Measurements from ENCODE around the gene TSPAN18.

TSPAN18 gene

GRCh38 chr11:44797051-44797450 lies 70.3 kb downstream of the TSPAN18 start:
- H3K4ac ChIP-seq (ENCODE audit: low read depth, low read length) = no peak overlapping the region
- H3K9ac ChIP-seq (ENCODE audit: low read length) = no peak overlapping the region
- no peak overlapping the region for H3K18ac ChIP-seq (ENCODE audit: low read length)
- H2BK12ac ChIP-seq (ENCODE audit: low read length) = no peak overlapping the region
- H3K27ac ChIP-seq (ENCODE audit: low read depth, low read length) = no peak overlapping the region
- H2BK120ac ChIP-seq (ENCODE audit: insufficient read depth, low read length, poor library complexity) = no peak overlapping the region
- no peak overlapping the region for H3K23ac ChIP-seq (ENCODE audit: low read length)
- no peak overlapping the region for H4K8ac ChIP-seq (ENCODE audit: low read depth, low read length)
- H3K14ac ChIP-seq (ENCODE audit: low read length) = no peak overlapping the region
- no peak overlapping the region for H3K4me3 ChIP-seq (ENCODE audit: low read depth, low read length)
- no peak overlapping the region for H4K91ac ChIP-seq (ENCODE audit: low read depth, low read length)
- H2AK5ac ChIP-seq (ENCODE audit: low read length) = no peak overlapping the region
- H3K4me2 ChIP-seq (ENCODE audit: low read length) = no peak overlapping the region
- H3K79me2 ChIP-seq (ENCODE audit: control insufficient read depth, insufficient read depth, low read length, poor library complexity) = no peaks in the 10 kb centered on the region
- H3K36me3 ChIP-seq (ENCODE audit: control insufficient read depth in 1 of 2, insufficient read depth in 2 of 2, low read length in 2 of 2) = no peaks in the 10 kb centered on the region
- H3K9me3 ChIP-seq (ENCODE audit: insufficient read depth, low read depth, low read length) = no peaks in the 10 kb centered on the region
- WGBS (ENCODE audit: extremely low coverage, insufficient coverage, insufficient read length) = no CpG with 5 or more reads among the region's 5 CpGs
- H3K79me1 ChIP-seq (ENCODE audit: low read length) = no peaks in the 10 kb centered on the region
- no peak overlapping the region for H2BK5ac ChIP-seq (ENCODE audit: low read depth, low read length, poor library complexity)
- no peak overlapping the region for H2AFZ ChIP-seq (ENCODE audit: insufficient read depth, low read length, poor library complexity)
- peaks cover 0 to 2% of the 10 kb centered on the region in 2 experiments for H3K4me1 ChIP-seq (ENCODE audit: control insufficient read depth in 1 of 2, insufficient read depth in 2 of 2, low read length in 2 of 2)
- DNase-seq = peak in 1 of 2 donors; percentile 33
- no peaks in the 10 kb centered on the region for H3K27me3 ChIP-seq (ENCODE audit: insufficient read depth, low read length)
- no peak overlapping the region for H4K12ac ChIP-seq (ENCODE audit: low read depth, low read length)

GRCh38 chr11:44797886-44798606 lies 71.3 kb downstream of the TSPAN18 start:
- no peak overlapping the region for H3K4ac ChIP-seq (ENCODE audit: low read depth, low read length)
- H2BK5ac ChIP-seq (ENCODE audit: low read depth, low read length, poor library complexity) = no peak overlapping the region
- H4K91ac ChIP-seq (ENCODE audit: low read depth, low read length) = no peak overlapping the region
- H2AFZ ChIP-seq (ENCODE audit: insufficient read depth, low read length, poor library complexity) = no peak overlapping the region
- no peak overlapping the region for H2BK120ac ChIP-seq (ENCODE audit: insufficient read depth, low read length, poor library complexity)
- H3K9me3 ChIP-seq (ENCODE audit: insufficient read depth, low read depth, low read length) = no peaks in the 10 kb centered on the region
- H3K79me1 ChIP-seq (ENCODE audit: low read length) = no peaks in the 10 kb centered on the region
- H3K27ac ChIP-seq (ENCODE audit: low read depth, low read length) = no peak overlapping the region
- WGBS (ENCODE audit: extremely low coverage, insufficient coverage, insufficient read length) = no CpG with 5 or more reads among the region's 8 CpGs
- no peak overlapping the region for H3K14ac ChIP-seq (ENCODE audit: low read length)
- no peak overlapping the region for H3K9ac ChIP-seq (ENCODE audit: low read length)
- no peak overlapping the region for H3K4me3 ChIP-seq (ENCODE audit: low read depth, low read length)
- H3K4me2 ChIP-seq (ENCODE audit: low read length) = no peak overlapping the region
- H3K27me3 ChIP-seq (ENCODE audit: insufficient read depth, low read length) = no peaks in the 10 kb centered on the region
- H3K79me2 ChIP-seq (ENCODE audit: control insufficient read depth, insufficient read depth, low read length, poor library complexity) = no peaks in the 10 kb centered on the region
- no peak overlapping the region for H3K18ac ChIP-seq (ENCODE audit: low read length)
- no peaks in the 10 kb centered on the region for H3K36me3 ChIP-seq (ENCODE audit: control insufficient read depth in 1 of 2, insufficient read depth in 2 of 2, low read length in 2 of 2)
- no peak overlapping the region for H3K23ac ChIP-seq (ENCODE audit: low read length)
- no peak overlapping the region for H2BK12ac ChIP-seq (ENCODE audit: low read length)
- no peak overlapping the region for H4K8ac ChIP-seq (ENCODE audit: low read depth, low read length)
- no peak overlapping the region for H4K12ac ChIP-seq (ENCODE audit: low read depth, low read length)
- no peak overlapping the region for H2AK5ac ChIP-seq (ENCODE audit: low read length)
- peak; percentile 43 to 55 for DNase-seq
- H3K4me1 ChIP-seq (ENCODE audit: control insufficient read depth in 1 of 2, insufficient read depth in 2 of 2, low read length in 2 of 2) = peaks cover 0 to 2% of the 10 kb centered on the region in 2 experiments

GRCh38 chr11:44798607-44798972 lies 71.8 kb downstream of the TSPAN18 start:
- no peaks in the 10 kb centered on the region for H3K9me3 ChIP-seq (ENCODE audit: insufficient read depth, low read depth, low read length)
- H2AFZ ChIP-seq (ENCODE audit: insufficient read depth, low read length, poor library complexity) = no peak overlapping the region
- H4K12ac ChIP-seq (ENCODE audit: low read depth, low read length) = no peak overlapping the region
- no peak overlapping the region for H4K8ac ChIP-seq (ENCODE audit: low read depth, low read length)
- H2BK12ac ChIP-seq (ENCODE audit: low read length) = no peak overlapping the region
- DNase-seq = no peak
- H3K4me2 ChIP-seq (ENCODE audit: low read length) = no peak overlapping the region
- H2BK120ac ChIP-seq (ENCODE audit: insufficient read depth, low read length, poor library complexity) = no peak overlapping the region
- H3K14ac ChIP-seq (ENCODE audit: low read length) = no peak overlapping the region
- H3K79me1 ChIP-seq (ENCODE audit: low read length) = no peaks in the 10 kb centered on the region
- H4K91ac ChIP-seq (ENCODE audit: low read depth, low read length) = no peak overlapping the region
- no peak overlapping the region for H3K27ac ChIP-seq (ENCODE audit: low read depth, low read length)
- H3K18ac ChIP-seq (ENCODE audit: low read length) = no peak overlapping the region
- no peak overlapping the region for H3K4ac ChIP-seq (ENCODE audit: low read depth, low read length)
- H3K27me3 ChIP-seq (ENCODE audit: insufficient read depth, low read length) = no peaks in the 10 kb centered on the region
- H3K4me1 ChIP-seq (ENCODE audit: control insufficient read depth in 1 of 2, insufficient read depth in 2 of 2, low read length in 2 of 2) = peaks cover 0 to 2% of the 10 kb centered on the region in 2 experiments
- no peaks in the 10 kb centered on the region for H3K79me2 ChIP-seq (ENCODE audit: control insufficient read depth, insufficient read depth, low read length, poor library complexity)
- no peak overlapping the region for H3K4me3 ChIP-seq (ENCODE audit: low read depth, low read length)
- H3K23ac ChIP-seq (ENCODE audit: low read length) = no peak overlapping the region
- no peak overlapping the region for H2AK5ac ChIP-seq (ENCODE audit: low read length)
- no peaks in the 10 kb centered on the region for H3K36me3 ChIP-seq (ENCODE audit: control insufficient read depth in 1 of 2, insufficient read depth in 2 of 2, low read length in 2 of 2)
- H3K9ac ChIP-seq (ENCODE audit: low read length) = no peak overlapping the region
- no peak overlapping the region for H2BK5ac ChIP-seq (ENCODE audit: low read depth, low read length, poor library complexity)

- Histone ChIP-seq H3K9ac (ENCODE audit: low read length) (no peak overlapping the region), H4K91ac (ENCODE audit: low read depth, low read length) (no peak overlapping the region), H3K14ac (ENCODE audit: low read length) (no peak overlapping the region), H3K4me1 (ENCODE audit: control insufficient read depth in 1 of 2, insufficient read depth in 2 of 2, low read length in 2 of 2) (peaks cover 0 to 2% of the 10 kb centered on the region in 2 experiments), H2AFZ (ENCODE audit: insufficient read depth, low read length, poor library complexity) (no peak overlapping the region), H3K18ac (ENCODE audit: low read length) (no peak overlapping the region), H3K9me3 (ENCODE audit: insufficient read depth, low read depth, low read length) (no peaks in the 10 kb centered on the region), H2BK5ac (ENCODE audit: low read depth, low read length, poor library complexity) (no peak overlapping the region), H4K12ac (ENCODE audit: low read depth, low read length) (no peak overlapping the region), H2AK5ac (ENCODE audit: low read length) (no peak overlapping the region), H3K79me1 (ENCODE audit: low read length) (no peaks in the 10 kb centered on the region), H4K8ac (ENCODE audit: low read depth, low read length) (no peak overlapping the region), H3K79me2 (ENCODE audit: control insufficient read depth, insufficient read depth, low read length, poor library complexity) (no peaks in the 10 kb centered on the region), H3K4me2 (ENCODE audit: low read length) (no peak overlapping the region), H3K4ac (ENCODE audit: low read depth, low read length) (no peak overlapping the region), H2BK120ac (ENCODE audit: insufficient read depth, low read length, poor library complexity) (no peak overlapping the region), H3K23ac (ENCODE audit: low read length) (no peak overlapping the region), H3K27me3 (ENCODE audit: insufficient read depth, low read length) (no peaks in the 10 kb centered on the region), H3K36me3 (ENCODE audit: control insufficient read depth in 1 of 2, insufficient read depth in 2 of 2, low read length in 2 of 2) (no peaks in the 10 kb centered on the region), H3K27ac (ENCODE audit: low read depth, low read length) (no peak overlapping the region), H2BK12ac (ENCODE audit: low read length) (no peak overlapping the region), H3K4me3 (ENCODE audit: low read depth, low read length) (no peak overlapping the region)
- no peak for DNase-seq
- no CpG with 5 or more reads among the region's 10 CpGs for WGBS (ENCODE audit: extremely low coverage, insufficient coverage, insufficient read length)
Observed at GRCh38 chr11:44799012-44799411, 72.2 kb downstream of the TSPAN18 start.
